ENCODE measurements around the gene RFNG. TPM values are rescaled to one million over a fixed set of nuclear protein-coding genes. Genes with fewer than 3 reads are reported as not detected.

Gene RFNG
- total RNA-seq, 1 experiment from 2014 or later, result 46.7 TPM

- H3K27ac ChIP-seq (ENCODE audit: low read length), result no peak overlapping the region
- intact Hi-C loops (cut with micrococcal nuclease), result no loop called here
- no peak for TF ChIP-seq EZH2 (IDR thresholded peaks at IDR 0.05; ENCODE audit: low read length, unreplicated experiment)
- no peak for TF ChIP-seq EZH2phosphoT487 (IDR thresholded peaks at IDR 0.05; ENCODE audit: borderline replicate concordance, low read length)
- TF ChIP-seq CTCF (conservative IDR thresholded peaks at IDR 0.05; ENCODE audit: low read depth, low read length), result no peak
- H3K4me1 ChIP-seq (ENCODE audit: insufficient read depth, low read length), result peaks cover 32% of the 10 kb centered on the region
- H3K4me3 ChIP-seq (ENCODE audit: low read length), result no peak overlapping the region
- no peaks in the 10 kb centered on the region for H3K9me3 ChIP-seq (ENCODE audit: low read length)
- H2AFZ ChIP-seq (ENCODE audit: low read length), result no peak overlapping the region
- no TSS peak for BruUV-seq (replicated peaks)
- ChIA-PET POLR2A (ENCODE audit: unreplicated experiment) (no interaction called here), CTCF (no interaction called here)
- no peaks in the 10 kb centered on the region for H3K27me3 ChIP-seq (ENCODE audit: low read length)
- DNase-seq (no peak), ATAC-seq (no peak)
- no peaks in the 10 kb centered on the region for H3F3A ChIP-seq (ENCODE audit: low read length, unreplicated experiment)
- H3K9me2 ChIP-seq (replicated peaks; ENCODE audit: low read length), result no peaks in the 10 kb centered on the region
- H4K20me1 ChIP-seq (ENCODE audit: low read length), result peaks cover 15% of the 10 kb centered on the region
- no peak overlapping the region for H3K9ac ChIP-seq (ENCODE audit: low read length)
- H3K79me2 ChIP-seq (ENCODE audit: low read length), result peaks cover 32% of the 10 kb centered on the region
- no peak overlapping the region for H3K4me2 ChIP-seq (ENCODE audit: low read length)
- peaks cover 7% of the 10 kb centered on the region; the same call in 1 of the 2 replicates for H3K36me3 ChIP-seq (ENCODE audit: low read depth, low read length)
Measured at GRCh38 chr17:82100502-82101298, 49.1 kb upstream of the RFNG start.

GRCh38 chr17:82098939-82099763, 47.5 kb upstream of the RFNG start:
- ChIA-PET POLR2A (ENCODE audit: unreplicated experiment) (interaction anchor here (0.6 to 1.8 kb wide), 2 partner anchors 61 to 356 kb away, joined by 3 to 4 read pairs; partner anchors contain the start of gene DCXR), CTCF (no interaction called here)
- DNase-seq (no peak), ATAC-seq (peak; percentile 6)
- BruUV-seq (replicated peaks), result no TSS peak
- no peak for TF ChIP-seq EZH2 (IDR thresholded peaks at IDR 0.05; ENCODE audit: low read length, unreplicated experiment)
- TF ChIP-seq EZH2phosphoT487 (IDR thresholded peaks at IDR 0.05; ENCODE audit: borderline replicate concordance, low read length), result no peak
- no peak for TF ChIP-seq CTCF (conservative IDR thresholded peaks at IDR 0.05; ENCODE audit: low read depth, low read length)
- H3K9me3 ChIP-seq (ENCODE audit: low read length), result no peaks in the 10 kb centered on the region
- H3F3A ChIP-seq (ENCODE audit: low read length, unreplicated experiment), result no peaks in the 10 kb centered on the region
- H3K4me2 ChIP-seq (ENCODE audit: low read length), result peak overlapping the region; percentile 90
- peaks cover 17% of the 10 kb centered on the region for H3K36me3 ChIP-seq (ENCODE audit: low read depth, low read length)
- H3K4me1 ChIP-seq (ENCODE audit: insufficient read depth, low read length), result peaks cover 35% of the 10 kb centered on the region
- intact Hi-C loops (cut with micrococcal nuclease), result loop anchor here (5.0 kb wide), 1 partner anchor 62 kb away; the partner anchor contains the start of gene DCXR
- H3K79me2 ChIP-seq (ENCODE audit: low read length), result peaks cover 43% of the 10 kb centered on the region
- H3K4me3 ChIP-seq (ENCODE audit: low read length), result peak overlapping the region; percentile 69
- H3K9me2 ChIP-seq (replicated peaks; ENCODE audit: low read length), result no peaks in the 10 kb centered on the region
- H3K27me3 ChIP-seq (ENCODE audit: low read length), result no peaks in the 10 kb centered on the region
- H2AFZ ChIP-seq (ENCODE audit: low read length), result peak overlapping the region; percentile 78
- peak overlapping the region; percentile 85 for H3K27ac ChIP-seq (ENCODE audit: low read length)
- peaks cover 25% of the 10 kb centered on the region for H4K20me1 ChIP-seq (ENCODE audit: low read length)
- H3K9ac ChIP-seq (ENCODE audit: low read length), result peak overlapping the region; percentile 93
